HEK293 (cell line): ENCODE measurements around the gene RIOK1.

Experiments
- CTCF ChIA-PET: fragments of 350-600 bp; formaldehyde crosslinking; extraction: SDS; loops from one replicate; lab custom pipeline; 2021; ENCODE audit warnings: antibody characterized with exemption; lab: Yijun Ruan, JAX
- POLR2A ChIA-PET: fragments of 300-600 bp; formaldehyde crosslinking; extraction: SDS; loops from one replicate; lab custom pipeline; 2020; ENCODE audit warnings: antibody characterized with exemption, inconsistent platforms; lab: Yijun Ruan, JAX
- H3K27ac ChIP-seq: fragments of 200-500 bp; sonication (Bioruptor generic); 2 replicates; pipeline ENCODE4 v1.5.1; 2014; ENCODE audit warnings: low read depth, low read length, control low read depth, inconsistent platforms; ENCODE audit errors: extremely low read depth
- H3K36me3 ChIP-seq, 2 experiments: fragments of 200-500 bp in 1 of 2; sonication (Bioruptor generic) in 1 of 2; 1 replicate in 1 of 2; 2 replicates in 1 of 2; pipeline ENCODE4 v1.5.1; 2014 to 2017; ENCODE audit warnings: inconsistent platforms in 2 of 2, low read length in 2 of 2; ENCODE audit not compliant: control insufficient read depth in 2 of 2, insufficient read depth in 1 of 2
- H3K4me1 ChIP-seq: fragments of 200-500 bp; sonication (Bioruptor generic); 2 replicates; pipeline ENCODE4 v1.5.1; 2014; ENCODE audit warnings: mild to moderate bottlenecking, low read length, inconsistent platforms; ENCODE audit not compliant: control insufficient read depth, insufficient read depth
- H3K4me3 ChIP-seq: 2 replicates; pipeline ENCODE4 v1.5.1; 2011; ENCODE audit warnings: low read depth, mild to moderate bottlenecking, control low read depth, low read length, moderate library complexity
- H3K9me3 ChIP-seq: fragments of 200-500 bp; sonication (Bioruptor generic); 2 replicates; pipeline ENCODE4 v1.5.1; 2014; ENCODE audit warnings: low read depth, low read length, inconsistent platforms; ENCODE audit not compliant: control insufficient read depth, insufficient read depth
- ATF2 ChIP-seq: fragments of 450-650 bp; formaldehyde crosslinking; IDR thresholded peaks from 2 replicates; pipeline ENCODE4 v1.5.1; 2016; ENCODE audit warnings: missing biosample characterization, missing genetic modification characterization, low read depth
- ELK4 ChIP-seq: IDR thresholded peaks from 2 replicates; pipeline ENCODE4 v1.6.1; 2011; ENCODE audit warnings: mild to moderate bottlenecking, low read depth, low read length, borderline replicate concordance
- KLF1 ChIP-seq: fragments of 450-650 bp; formaldehyde crosslinking; IDR thresholded peaks from 2 replicates; pipeline ENCODE4 v1.5.1; 2016; ENCODE audit warnings: missing biosample characterization, missing genetic modification characterization
- PBX3 ChIP-seq: sonication (generic); formaldehyde crosslinking; IDR thresholded peaks from 2 replicates; pipeline ENCODE4 v1.8.1; 2022; ENCODE audit warnings: mild to moderate bottlenecking, moderate library complexity, missing genetic modification reagents
- PRDM2 ChIP-seq: fragments of 450-650 bp; formaldehyde crosslinking; IDR thresholded peaks from 2 replicates; pipeline ENCODE4 v1.5.1; 2016; ENCODE audit warnings: missing biosample characterization, missing genetic modification characterization, borderline replicate concordance
- ZBTB26 ChIP-seq: fragments of 450-650 bp; formaldehyde crosslinking; optimal IDR thresholded peaks from 2 replicates; pipeline ENCODE3; 2016; ENCODE audit warnings: missing biosample characterization, mild to moderate bottlenecking, missing genetic modification characterization
- ZNF433 ChIP-seq: fragments of 450-650 bp; formaldehyde crosslinking; IDR thresholded peaks from 2 replicates; pipeline ENCODE4 v1.5.1; 2016; ENCODE audit warnings: missing biosample characterization, missing genetic modification characterization, low read depth
- ZNF623 ChIP-seq: fragments of 450-650 bp; formaldehyde crosslinking; IDR thresholded peaks from 2 replicates; pipeline ENCODE4 v1.5.1; 2016; ENCODE audit warnings: missing biosample characterization, missing genetic modification characterization
- ZNF747 ChIP-seq: fragments of 450-650 bp; formaldehyde crosslinking; IDR thresholded peaks from 2 replicates; pipeline ENCODE4 v1.5.1; 2016; ENCODE audit warnings: missing biosample characterization, missing genetic modification characterization

The RIOK1 gene

GRCh38 chr6:7445101-7445500 lies 55.5 kb downstream of the RIOK1 start:
- H3K36me3 ChIP-seq, result no peaks in the 10 kb centered on the region
- POLR2A ChIA-PET, result no interaction called here
- no peaks in the 10 kb centered on the region for H3K9me3 ChIP-seq
- CTCF ChIA-PET, result interaction anchor here (0.9 kb wide), 1 partner anchor 101 kb away, joined by 4 read pairs; no protein-coding TSS in a partner anchor
- H3K4me1 ChIP-seq, result no peaks in the 10 kb centered on the region
- no peak overlapping the region for H3K4me3 ChIP-seq
- TF ChIP-seq PBX3 (no peak), ATF2 (no peak), ZBTB26 (tag by site-specific recombination) (no peak), ZNF623 (tag by site-specific recombination) (no peak), ELK4 (no peak)
- H3K27ac ChIP-seq, result no peak overlapping the region

GRCh38 chr6:7445885-7446461 lies 56.4 kb downstream of the RIOK1 start:
- Histone ChIP-seq H3K4me1 (no peaks in the 10 kb centered on the region), H3K9me3 (no peaks in the 10 kb centered on the region), H3K36me3 (no peaks in the 10 kb centered on the region), H3K27ac (no peak overlapping the region), H3K4me3 (no peak overlapping the region)
- 0 out of 2 replicates have a peak, but pooled peaks have one; percentile 39 for TF ChIP-seq KLF1
- TF ChIP-seq ZNF433 (tag by site-specific recombination), result no peak
- TF ChIP-seq ZNF747, result no peak
- TF ChIP-seq PRDM2, result no peak
- CTCF ChIA-PET, result interaction anchor here (0.9 kb wide), 1 partner anchor 100 kb away, joined by 4 read pairs; no protein-coding TSS in a partner anchor
- POLR2A ChIA-PET, result no interaction called here
